ENCODE measurements around the gene AZIN2.

The AZIN2 gene

GRCh38 chr1:33088119-33088906 is 7.4 kb downstream of the AZIN2 start:
- H3K4me1 ChIP-seq, result peaks cover 27% of the 10 kb centered on the region
- H3K36me3 ChIP-seq, result no peaks in the 10 kb centered on the region
- H3K9ac ChIP-seq, result peak overlapping the region; percentile 31; the same call in 1 of the 2 replicates
- H3K4me3 ChIP-seq, result no peak overlapping the region
- no peak for TF ChIP-seq Cebpa-rat (IDR thresholded peaks at IDR 0.05)
- no peaks in the 10 kb centered on the region for H3K27me3 ChIP-seq
- H4K20me1 ChIP-seq, result no peaks in the 10 kb centered on the region
- no peaks in the 10 kb centered on the region for H3K9me3 ChIP-seq
- peak overlapping the region; percentile 52 for H3K4me2 ChIP-seq
- H3K27ac ChIP-seq, result no peak overlapping the region

GRCh38 chr1:33089457-33089856 is 8.5 kb downstream of the AZIN2 start:
- Histone ChIP-seq H4K20me1 (no peaks in the 10 kb centered on the region), H3K4me2 (no peak overlapping the region), H3K4me1 (peaks cover 27% of the 10 kb centered on the region), H3K4me3 (no peak overlapping the region), H3K27ac (no peak overlapping the region), H3K27me3 (no peaks in the 10 kb centered on the region), H3K9ac (no peak overlapping the region), H3K9me3 (no peaks in the 10 kb centered on the region), H3K36me3 (no peaks in the 10 kb centered on the region)
- TF ChIP-seq Cebpa-rat (IDR thresholded peaks at IDR 0.05), result no peak

GRCh38 chr1:33092438-33092837 is 11.5 kb downstream of the AZIN2 start:
- no peaks in the 10 kb centered on the region for H3K9me3 ChIP-seq
- H3K4me3 ChIP-seq, result no peak overlapping the region
- H3K27me3 ChIP-seq, result no peaks in the 10 kb centered on the region
- H3K9ac ChIP-seq, result no peak overlapping the region
- H3K36me3 ChIP-seq, result no peaks in the 10 kb centered on the region
- no peak overlapping the region for H3K27ac ChIP-seq
- no peak overlapping the region for H3K4me2 ChIP-seq
- TF ChIP-seq Cebpa-rat (IDR thresholded peaks at IDR 0.05), result no peak
- peaks cover 29% of the 10 kb centered on the region for H3K4me1 ChIP-seq
- H4K20me1 ChIP-seq, result no peaks in the 10 kb centered on the region

- H3K4me1 ChIP-seq, result peaks cover 29% of the 10 kb centered on the region
- no peaks in the 10 kb centered on the region for H3K9me3 ChIP-seq
- H3K36me3 ChIP-seq, result no peaks in the 10 kb centered on the region
- no peak for TF ChIP-seq Cebpa-rat (IDR thresholded peaks at IDR 0.05)
- H3K27me3 ChIP-seq, result no peaks in the 10 kb centered on the region
- H3K9ac ChIP-seq, result no peak overlapping the region
- no peak overlapping the region for H3K27ac ChIP-seq
- H3K4me3 ChIP-seq, result no peak overlapping the region
- no peak overlapping the region for H3K4me2 ChIP-seq
- no peaks in the 10 kb centered on the region for H4K20me1 ChIP-seq
Measured at GRCh38 chr1:33093004-33093403, 12.1 kb downstream of the AZIN2 start.

- Histone ChIP-seq H3K36me3 (no peaks in the 10 kb centered on the region), H3K4me1 (peaks cover 30% of the 10 kb centered on the region), H3K27me3 (no peaks in the 10 kb centered on the region), H3K4me2 (no peak overlapping the region), H4K20me1 (no peaks in the 10 kb centered on the region; the same call in 1 of the 2 replicates), H3K9me3 (no peaks in the 10 kb centered on the region), H3K4me3 (no peak overlapping the region), H3K9ac (no peak overlapping the region), H3K27ac (no peak overlapping the region)
- TF ChIP-seq Cebpa-rat (IDR thresholded peaks at IDR 0.05), result no peak
Measured at GRCh38 chr1:33094486-33094885, 13.5 kb downstream of the AZIN2 start.

- no peak overlapping the region for H3K4me2 ChIP-seq
- H3K9me3 ChIP-seq, result no peaks in the 10 kb centered on the region
- no peaks in the 10 kb centered on the region for H3K27me3 ChIP-seq
- TF ChIP-seq Cebpa-rat (IDR thresholded peaks at IDR 0.05), result no peak
- H3K9ac ChIP-seq, result no peak overlapping the region
- H3K4me1 ChIP-seq, result peaks cover 36% of the 10 kb centered on the region
- H3K27ac ChIP-seq, result no peak overlapping the region
- no peaks in the 10 kb centered on the region; the same call in 1 of the 2 replicates for H4K20me1 ChIP-seq
- no peak overlapping the region for H3K4me3 ChIP-seq
- no peaks in the 10 kb centered on the region for H3K36me3 ChIP-seq
Measured at GRCh38 chr1:33094971-33095604, 14.1 kb downstream of the AZIN2 start.

GRCh38 chr1:33096363-33097005 is 15.5 kb downstream of the AZIN2 start:
- Histone ChIP-seq H3K9ac (no peak overlapping the region), H4K20me1 (no peaks in the 10 kb centered on the region; the same call in 1 of the 2 replicates), H3K4me2 (no peak overlapping the region), H3K4me1 (peaks cover 50% of the 10 kb centered on the region), H3K4me3 (no peak overlapping the region), H3K36me3 (no peaks in the 10 kb centered on the region), H3K9me3 (no peaks in the 10 kb centered on the region), H3K27me3 (no peaks in the 10 kb centered on the region), H3K27ac (no peak overlapping the region)
- TF ChIP-seq Cebpa-rat (IDR thresholded peaks at IDR 0.05), result no peak

- Histone ChIP-seq H3K27ac (peak overlapping the region; percentile 16; the same call in 1 of the 2 replicates), H4K20me1 (no peaks in the 10 kb centered on the region; the same call in 1 of the 2 replicates), H3K4me3 (no peak overlapping the region), H3K9ac (no peak overlapping the region), H3K4me1 (peaks cover 52% of the 10 kb centered on the region), H3K27me3 (no peaks in the 10 kb centered on the region), H3K9me3 (no peaks in the 10 kb centered on the region), H3K4me2 (peak overlapping the region; percentile 82; the same call in 1 of the 2 replicates), H3K36me3 (no peaks in the 10 kb centered on the region)
- TF ChIP-seq Cebpa-rat (IDR thresholded peaks at IDR 0.05), result no peak
Measured at GRCh38 chr1:33097137-33097611, 16.2 kb downstream of the AZIN2 start.

GRCh38 chr1:33097762-33098161 is 16.8 kb downstream of the AZIN2 start:
- peak overlapping the region; percentile 16; the same call in 1 of the 2 replicates for H3K27ac ChIP-seq
- H3K9me3 ChIP-seq, result no peaks in the 10 kb centered on the region
- TF ChIP-seq Cebpa-rat (IDR thresholded peaks at IDR 0.05), result no peak

More at GRCh38 chr1:33097762-33098161, 16.8 kb downstream of the AZIN2 start:
- Histone ChIP-seq H3K27me3 (no peaks in the 10 kb centered on the region), H3K4me3 (no peak overlapping the region), H3K4me1 (peaks cover 52% of the 10 kb centered on the region), H3K9ac (no peak overlapping the region), H3K4me2 (peak overlapping the region; percentile 82), H4K20me1 (no peaks in the 10 kb centered on the region; the same call in 1 of the 2 replicates), H3K36me3 (no peaks in the 10 kb centered on the region)
